Measurements from ENCODE around the gene SUV39H1.
A peak's percentile ranks its signal among the peaks of the same experiment; 100 is the strongest.

Gene SUV39H1

GRCh38 chrX:48695534-48695896 is 1.0 kb upstream of the SUV39H1 start:
- peaks cover 10% of the 10 kb centered on the region for H3K36me3 ChIP-seq (ENCODE audit: insufficient read depth, low read length)
- H3K4me1 ChIP-seq (ENCODE audit: insufficient read depth, low read length) = peaks cover 12% of the 10 kb centered on the region
- no peaks in the 10 kb centered on the region for H3K27me3 ChIP-seq (ENCODE audit: insufficient read depth, low read length)
- no peaks in the 10 kb centered on the region for H3K9me3 ChIP-seq (ENCODE audit: low read length)
- H2AFZ ChIP-seq (ENCODE audit: low read depth, low read length) = no peak overlapping the region
- peak overlapping the region; percentile 60 for H3K4me3 ChIP-seq (ENCODE audit: low read length)

- peaks cover 12% of the 10 kb centered on the region for H3K4me1 ChIP-seq (ENCODE audit: insufficient read depth, low read length)
- no peaks in the 10 kb centered on the region for H3K27me3 ChIP-seq (ENCODE audit: insufficient read depth, low read length)
- H3K4me3 ChIP-seq (ENCODE audit: low read length) = peak overlapping the region; percentile 60
- no peaks in the 10 kb centered on the region for H3K9me3 ChIP-seq (ENCODE audit: low read length)
- no peak overlapping the region for H2AFZ ChIP-seq (ENCODE audit: low read depth, low read length)
- H3K36me3 ChIP-seq (ENCODE audit: insufficient read depth, low read length) = peaks cover 13% of the 10 kb centered on the region
These were observed 621 bp upstream of the SUV39H1 start for GRCh38 chrX:48695925-48696300.

- H3K27me3 ChIP-seq (ENCODE audit: insufficient read depth, low read length) = no peaks in the 10 kb centered on the region
- H3K4me1 ChIP-seq (ENCODE audit: insufficient read depth, low read length) = peaks cover 12% of the 10 kb centered on the region
- no peak overlapping the region for H2AFZ ChIP-seq (ENCODE audit: low read depth, low read length)
- H3K4me3 ChIP-seq (ENCODE audit: low read length) = peak overlapping the region; percentile 60
- H3K36me3 ChIP-seq (ENCODE audit: insufficient read depth, low read length) = peaks cover 23% of the 10 kb centered on the region
- no peaks in the 10 kb centered on the region for H3K9me3 ChIP-seq (ENCODE audit: low read length)
These were observed 584 bp downstream of the SUV39H1 start for GRCh38 chrX:48696909-48697727.

- peaks cover 31% of the 10 kb centered on the region for H3K36me3 ChIP-seq (ENCODE audit: insufficient read depth, low read length)
- H3K27me3 ChIP-seq (ENCODE audit: insufficient read depth, low read length) = no peaks in the 10 kb centered on the region
- peaks cover 12% of the 10 kb centered on the region for H3K4me1 ChIP-seq (ENCODE audit: insufficient read depth, low read length)
- no peaks in the 10 kb centered on the region for H3K9me3 ChIP-seq (ENCODE audit: low read length)
- no peak overlapping the region for H2AFZ ChIP-seq (ENCODE audit: low read depth, low read length)
- no peak overlapping the region for H3K4me3 ChIP-seq (ENCODE audit: low read length)
These were observed 1.8 kb downstream of the SUV39H1 start for GRCh38 chrX:48698306-48698705.

GRCh38 chrX:48700246-48700645 is 3.7 kb downstream of the SUV39H1 start:
- H3K9me3 ChIP-seq (ENCODE audit: low read length) = no peaks in the 10 kb centered on the region
- no peak overlapping the region for H2AFZ ChIP-seq (ENCODE audit: low read depth, low read length)
- H3K27me3 ChIP-seq (ENCODE audit: insufficient read depth, low read length) = no peaks in the 10 kb centered on the region
- H3K4me1 ChIP-seq (ENCODE audit: insufficient read depth, low read length) = peaks cover 2% of the 10 kb centered on the region
- H3K36me3 ChIP-seq (ENCODE audit: insufficient read depth, low read length) = peaks cover 35% of the 10 kb centered on the region
- H3K4me3 ChIP-seq (ENCODE audit: low read length) = no peak overlapping the region

- peaks cover 35% of the 10 kb centered on the region for H3K36me3 ChIP-seq (ENCODE audit: insufficient read depth, low read length)
- H3K4me1 ChIP-seq (ENCODE audit: insufficient read depth, low read length) = no peaks in the 10 kb centered on the region
- no peak overlapping the region for H2AFZ ChIP-seq (ENCODE audit: low read depth, low read length)
- H3K4me3 ChIP-seq (ENCODE audit: low read length) = no peak overlapping the region
- no peaks in the 10 kb centered on the region for H3K27me3 ChIP-seq (ENCODE audit: insufficient read depth, low read length)
- no peaks in the 10 kb centered on the region for H3K9me3 ChIP-seq (ENCODE audit: low read length)
These were observed 4.6 kb downstream of the SUV39H1 start for GRCh38 chrX:48700951-48701653.

GRCh38 chrX:48702032-48702431 is 5.5 kb downstream of the SUV39H1 start:
- peaks cover 35% of the 10 kb centered on the region for H3K36me3 ChIP-seq (ENCODE audit: insufficient read depth, low read length)
- H3K4me1 ChIP-seq (ENCODE audit: insufficient read depth, low read length) = no peaks in the 10 kb centered on the region
- no peaks in the 10 kb centered on the region for H3K27me3 ChIP-seq (ENCODE audit: insufficient read depth, low read length)
- no peak overlapping the region for H2AFZ ChIP-seq (ENCODE audit: low read depth, low read length)
- H3K4me3 ChIP-seq (ENCODE audit: low read length) = no peak overlapping the region
- H3K9me3 ChIP-seq (ENCODE audit: low read length) = no peaks in the 10 kb centered on the region

GRCh38 chrX:48702716-48703115 is 6.2 kb downstream of the SUV39H1 start:
- H3K9me3 ChIP-seq (ENCODE audit: low read length) = no peaks in the 10 kb centered on the region
- H3K36me3 ChIP-seq (ENCODE audit: insufficient read depth, low read length) = peaks cover 39% of the 10 kb centered on the region
- H3K27me3 ChIP-seq (ENCODE audit: insufficient read depth, low read length) = no peaks in the 10 kb centered on the region
- no peaks in the 10 kb centered on the region for H3K4me1 ChIP-seq (ENCODE audit: insufficient read depth, low read length)
- H2AFZ ChIP-seq (ENCODE audit: low read depth, low read length) = no peak overlapping the region
- no peak overlapping the region for H3K4me3 ChIP-seq (ENCODE audit: low read length)

GRCh38 chrX:48703228-48703627 is 6.7 kb downstream of the SUV39H1 start:
- Histone ChIP-seq H2AFZ (ENCODE audit: low read depth, low read length) (no peak overlapping the region), H3K4me1 (ENCODE audit: insufficient read depth, low read length) (no peaks in the 10 kb centered on the region), H3K4me3 (ENCODE audit: low read length) (no peak overlapping the region), H3K9me3 (ENCODE audit: low read length) (no peaks in the 10 kb centered on the region), H3K36me3 (ENCODE audit: insufficient read depth, low read length) (peaks cover 39% of the 10 kb centered on the region), H3K27me3 (ENCODE audit: insufficient read depth, low read length) (no peaks in the 10 kb centered on the region)

GRCh38 chrX:48703642-48704481 is 7.3 kb downstream of the SUV39H1 start:
- H2AFZ ChIP-seq (ENCODE audit: low read depth, low read length) = no peak overlapping the region
- no peaks in the 10 kb centered on the region for H3K9me3 ChIP-seq (ENCODE audit: low read length)
- H3K4me1 ChIP-seq (ENCODE audit: insufficient read depth, low read length) = no peaks in the 10 kb centered on the region
- no peak overlapping the region for H3K4me3 ChIP-seq (ENCODE audit: low read length)
- H3K27me3 ChIP-seq (ENCODE audit: insufficient read depth, low read length) = no peaks in the 10 kb centered on the region
- peaks cover 39% of the 10 kb centered on the region for H3K36me3 ChIP-seq (ENCODE audit: insufficient read depth, low read length)

GRCh38 chrX:48705871-48706270 is 9.3 kb downstream of the SUV39H1 start:
- no peak overlapping the region for H3K4me3 ChIP-seq (ENCODE audit: low read length)
- H3K9me3 ChIP-seq (ENCODE audit: low read length) = peaks cover 3% of the 10 kb centered on the region
- no peaks in the 10 kb centered on the region for H3K4me1 ChIP-seq (ENCODE audit: insufficient read depth, low read length)
- H3K36me3 ChIP-seq (ENCODE audit: insufficient read depth, low read length) = peaks cover 26% of the 10 kb centered on the region
- H3K27me3 ChIP-seq (ENCODE audit: insufficient read depth, low read length) = no peaks in the 10 kb centered on the region
- no peak overlapping the region for H2AFZ ChIP-seq (ENCODE audit: low read depth, low read length)

- H2AFZ ChIP-seq (ENCODE audit: low read depth, low read length) = no peak overlapping the region
- H3K36me3 ChIP-seq (ENCODE audit: insufficient read depth, low read length) = peaks cover 4% of the 10 kb centered on the region
- no peaks in the 10 kb centered on the region for H3K4me1 ChIP-seq (ENCODE audit: insufficient read depth, low read length)
- peaks cover 3% of the 10 kb centered on the region for H3K9me3 ChIP-seq (ENCODE audit: low read length)
- H3K4me3 ChIP-seq (ENCODE audit: low read length) = no peak overlapping the region
- H3K27me3 ChIP-seq (ENCODE audit: insufficient read depth, low read length) = no peaks in the 10 kb centered on the region
These were observed 13.1 kb downstream of the SUV39H1 start for GRCh38 chrX:48709522-48710112.
